Common myeloid progenitor, CD34-positive (primary cell): ENCODE data around the gene CAPN7. TPM values are rescaled to one million over a fixed set of nuclear protein-coding genes. Genes with fewer than 3 reads are reported as not detected.
"Not testable (repeated sequence)": the region's sequence is repeated elsewhere in the genome, so short reads cannot be mapped to it uniquely, and the experiment has no call there.

Experiments
- CTCF ChIA-PET: fragments of 350-600 bp; sonication (Branson Sonifier 250); formaldehyde crosslinking; loops from one replicate; lab custom pipeline; 2021; ENCODE audit warnings: antibody characterized with exemption; lab: Charles Lee
- POLR2A ChIA-PET: fragments of 350-600 bp; sonication (Branson Sonifier 250); formaldehyde crosslinking; loops from one replicate; lab custom pipeline; 2021; ENCODE audit warnings: antibody characterized with exemption; lab: Charles Lee
- DNase-seq, 3 donors: peaks; one replicate each; pipeline versions ENCODE4 v3.0.0 to v3.0.0-alpha.2; 2013
- H3K27ac ChIP-seq, 2 experiments: 1 replicate in 1 of 2; 2 replicates in 1 of 2; pipeline ENCODE4 v1.7.0; 2013; ENCODE audit warnings: inconsistent platforms in 2 of 2, low read length in 2 of 2, mild to moderate bottlenecking in 2 of 2, low read depth in 1 of 2, moderate library complexity in 1 of 2; ENCODE audit not compliant: severe bottlenecking in 2 of 2, insufficient read depth in 1 of 2, poor library complexity in 1 of 2
- H3K27me3 ChIP-seq, 5 experiments: replicated peaks in 2 of 5; 1 replicate in 3 of 5; 2 replicates in 2 of 5; pipeline versions ENCODE4 v1.6.1 to v1.7.0; 2013; ENCODE audit warnings: low read length in 4 of 5, mild to moderate bottlenecking in 2 of 5, moderate library complexity in 2 of 5, inconsistent platforms in 1 of 5; ENCODE audit not compliant: insufficient read depth in 5 of 5, control insufficient read depth in 4 of 5
- H3K36me3 ChIP-seq, 4 experiments: 1 replicate in 2 of 4; 2 replicates in 2 of 4; pipeline versions ENCODE4 v1.6.1 to v1.7.0; 2013; ENCODE audit warnings: low read length in 3 of 4, control low read depth in 1 of 4, mild to moderate bottlenecking in 1 of 4; ENCODE audit not compliant: control insufficient read depth in 4 of 4, insufficient read depth in 4 of 4
- H3K4me1 ChIP-seq, 4 experiments: 1 replicate in 3 of 4; 2 replicates in 1 of 4; pipeline versions ENCODE4 v1.6.1 to v1.7.1; 2013; ENCODE audit warnings: low read length in 3 of 4, mild to moderate bottlenecking in 3 of 4, control low read depth in 1 of 4, inconsistent platforms in 1 of 4, moderate library complexity in 1 of 4; ENCODE audit not compliant: control insufficient read depth in 4 of 4, insufficient read depth in 4 of 4; ENCODE audit errors: control extremely low read depth in 1 of 4
- H3K4me3 ChIP-seq, 7 experiments: 1 replicate in 4 of 7; 2 replicates in 3 of 7; pipeline versions ENCODE4 v1.5.1 to v1.7.0; 2013; ENCODE audit warnings: mild to moderate bottlenecking in 7 of 7, low read length in 6 of 7, moderate library complexity in 6 of 7, inconsistent platforms in 2 of 7, low read depth in 2 of 7, control low read depth in 1 of 7; ENCODE audit not compliant: insufficient read depth in 4 of 7, control insufficient read depth in 1 of 7; ENCODE audit errors: extremely low read depth in 1 of 7
- H3K9me3 ChIP-seq, 5 experiments: 1 replicate in 4 of 5; 2 replicates in 1 of 5; pipeline versions ENCODE4 v1.6.1 to v1.7.1; 2013; ENCODE audit warnings: low read length in 4 of 5, mild to moderate bottlenecking in 2 of 5, inconsistent platforms in 1 of 5, low read depth in 1 of 5, moderate library complexity in 1 of 5; ENCODE audit not compliant: control insufficient read depth in 4 of 5, insufficient read depth in 2 of 5; ENCODE audit errors: control extremely low read depth in 1 of 5
- WGBS: methylation state at CpG from one replicate; pipeline ENCODE4 v1.1.5; 2013; ENCODE audit not compliant: insufficient coverage; 5-methylcytosine and 5-hydroxymethylcytosine counted together
- polyA plus RNA-seq: library from polyadenylated mRNA; unstranded; fragments of 120-200 nt; gene quantifications from one replicate; pipeline ENCODE4 v1.2.1, GENCODE V29; 2013

Gene CAPN7
- polyA plus RNA-seq: 36.9 TPM

GRCh38 chr3:15205934-15206661 lies at the start of gene CAPN7:
CAPN7 (plus strand) TSS chr3:15206246; CDS start chr3:15206496, 250 bp downstream.
- H3K36me3 ChIP-seq: peaks cover 3 to 7% (median 6%) of the 10 kb centered on the region in 4 experiments
- DNase-seq: peak; percentile 96 to 98 (median 97)
- H3K4me3 ChIP-seq: peak within 1 kb of the TSS; percentile 82 to 97 (median 93)
- ChIA-PET CTCF (interaction anchor here (0.8 to 5.4 kb wide), 12 partner anchors 8 to 391 kb away, joined by 3 to 29 read pairs (median 4); no protein-coding TSS in a partner anchor), POLR2A (interaction anchor here (1.0 kb wide), 1 partner anchor 9 kb away, joined by 3 read pairs; no protein-coding TSS in a partner anchor)
- peak within 1 kb of the TSS; percentile 86 to 90 for H3K27ac ChIP-seq
- peaks cover 8 to 22% (median 15%) of the 10 kb centered on the region in 4 experiments for H3K4me1 ChIP-seq
- WGBS: under 1% methylated on average over 84 of the region's 92 CpGs
- no peaks in the 10 kb centered on the region for H3K9me3 ChIP-seq
- no peaks in the 10 kb centered on the region for H3K27me3 ChIP-seq

DNA sequence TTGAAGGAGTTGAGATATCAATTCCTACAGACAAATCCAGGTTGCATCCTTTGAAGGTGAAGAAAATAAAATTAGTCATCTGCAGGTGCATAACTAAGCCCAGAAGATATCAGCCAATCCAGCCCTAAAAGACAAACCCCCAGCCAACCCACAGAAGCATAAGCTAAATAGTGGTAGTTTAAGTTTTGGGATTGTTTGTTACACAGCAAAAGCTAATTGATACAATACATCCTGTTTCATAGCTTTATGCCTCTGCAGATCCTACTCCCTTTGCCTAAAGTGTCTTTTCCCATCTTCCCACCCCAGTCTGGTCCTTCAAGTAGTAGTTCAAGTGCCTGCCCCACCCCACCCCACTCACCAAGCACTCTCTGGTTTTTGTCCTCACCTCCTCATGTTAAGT lies 48.6 kb upstream of the CAPN7 start:
- Histone ChIP-seq H3K27ac (no peak overlapping the region), H3K27me3 (peaks cover 0 to 32% (median 9%) of the 10 kb centered on the region in 5 experiments), H3K36me3 (no peaks in the 10 kb centered on the region), H3K9me3 (peaks cover 0 to 3% (median 0%) of the 10 kb centered on the region in 5 experiments), H3K4me3 (no peak overlapping the region), H3K4me1 (no peaks in the 10 kb centered on the region)
- no peak for DNase-seq
- CTCF ChIA-PET: interaction anchor here (1.0 to 1.7 kb wide), 3 partner anchors 12 to 41 kb away, joined by 3 to 4 read pairs (median 3); no protein-coding TSS in a partner anchor
- POLR2A ChIA-PET: no interaction called here

DNA sequence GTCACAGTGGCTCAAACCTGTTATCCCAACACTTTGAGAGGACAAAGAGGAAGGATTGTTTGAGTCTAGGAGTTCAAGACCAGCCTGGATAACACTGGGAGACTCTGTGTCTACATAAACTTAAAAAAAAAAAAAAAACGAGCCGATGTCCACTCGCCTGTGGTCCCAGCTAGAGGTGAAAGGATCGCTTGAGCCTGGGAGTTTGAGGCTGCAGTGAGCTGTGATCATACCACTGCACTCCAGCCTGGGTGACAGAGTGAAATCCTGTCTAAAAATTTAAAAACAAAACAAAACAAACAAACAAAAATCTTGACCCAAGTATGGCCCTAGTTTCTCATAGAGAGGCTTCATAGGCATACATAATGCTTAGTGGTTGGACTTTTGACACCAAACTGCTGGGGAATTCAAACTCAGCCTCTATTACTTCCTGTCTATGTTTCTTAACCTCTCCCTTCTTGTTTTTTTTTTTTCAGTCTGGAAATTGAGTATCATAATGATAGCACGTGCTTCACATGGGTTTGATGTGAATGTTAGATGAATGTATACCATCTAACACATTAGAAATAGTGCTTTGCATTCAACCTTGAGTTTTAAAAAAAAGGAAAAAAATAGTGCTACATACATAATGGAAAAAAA lies 46.4 kb upstream of the CAPN7 start:
- Histone ChIP-seq H3K4me1 (no peaks in the 10 kb centered on the region), H3K9me3 (peaks cover 0 to 3% (median 0%) of the 10 kb centered on the region in 5 experiments), H3K27ac (no peak overlapping the region), H3K27me3 (peaks cover 0 to 21% (median 9%) of the 10 kb centered on the region in 5 experiments), H3K36me3 (no peaks in the 10 kb centered on the region), H3K4me3 (no peak overlapping the region)
- DNase-seq: peak in 2 of 3 donors; percentile 12 to 22
- 95% methylated on average over 3 of the region's 5 CpGs for whole genome bisulfite sequencing
- ChIA-PET POLR2A (no interaction called here), CTCF (interaction anchor here (1.4 kb wide), 1 partner anchor 40 kb away, joined by 3 read pairs; no protein-coding TSS in a partner anchor)

DNA sequence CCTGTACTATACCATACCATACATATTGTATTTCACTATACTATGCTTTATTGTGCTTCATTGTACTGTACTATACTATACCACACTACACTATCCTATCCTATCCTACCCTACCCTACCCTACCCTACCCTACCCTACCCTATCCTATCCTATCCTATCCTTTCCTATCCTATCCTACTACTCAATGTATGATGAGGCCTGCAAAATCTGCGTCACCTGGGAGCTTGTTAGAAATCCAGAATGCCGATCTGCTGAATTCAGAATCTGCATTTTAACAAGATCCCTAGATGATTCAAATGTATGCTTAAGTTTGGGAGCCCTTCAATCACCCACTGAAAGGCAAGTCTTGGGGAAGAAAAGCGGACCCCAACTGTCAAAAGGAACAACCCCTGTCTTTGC lies 45.4 kb upstream of the CAPN7 start:
- Histone ChIP-seq H3K27ac (no peak overlapping the region), H3K27me3 (peaks cover 0 to 13% (median 7%) of the 10 kb centered on the region in 5 experiments), H3K36me3 (no peaks in the 10 kb centered on the region), H3K9me3 (peaks cover 0 to 3% (median 0%) of the 10 kb centered on the region in 5 experiments), H3K4me1 (no peaks in the 10 kb centered on the region), H3K4me3 (no peak overlapping the region)
- ChIA-PET POLR2A (no interaction called here), CTCF (no interaction called here)
- WGBS: 67% methylated on average over 3 of the region's 3 CpGs
- DNase-seq: no peak

- H3K4me3 ChIP-seq: no peak overlapping the region
- no CpG with 5 or more reads among the region's 1 CpG for WGBS
- CTCF ChIA-PET: no interaction called here
- H3K36me3 ChIP-seq: no peaks in the 10 kb centered on the region
- no peak overlapping the region for H3K27ac ChIP-seq
- H3K4me1 ChIP-seq: no peaks in the 10 kb centered on the region
- POLR2A ChIA-PET: no interaction called here
- no peak for DNase-seq
- H3K9me3 ChIP-seq: peaks cover 0 to 3% (median 0%) of the 10 kb centered on the region in 5 experiments
- peaks cover 0 to 9% (median 4%) of the 10 kb centered on the region in 5 experiments for H3K27me3 ChIP-seq
Observed at GRCh38 chr3:15161133-15161532, 44.9 kb upstream of the CAPN7 start.

DNA sequence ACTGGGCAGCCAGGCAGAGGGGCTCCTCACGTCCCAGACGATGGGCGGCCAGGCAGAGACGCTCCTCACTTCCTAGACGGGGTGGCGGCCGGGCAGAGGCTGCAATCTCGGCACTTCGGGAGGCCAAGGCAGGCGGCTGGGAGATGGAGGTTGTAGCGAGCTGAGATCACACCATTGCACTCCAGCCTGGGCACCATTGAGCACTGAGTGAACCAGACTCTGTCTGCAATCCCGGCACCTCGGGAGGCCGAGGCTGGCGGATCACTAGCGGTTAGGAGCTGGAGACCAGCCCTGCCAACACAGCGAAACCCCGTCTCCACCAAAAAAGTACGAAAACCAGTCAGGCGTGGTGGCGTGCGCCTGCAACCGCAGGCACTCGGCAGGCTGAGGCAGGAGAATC lies 42.4 kb upstream of the CAPN7 start:
- CTCF ChIA-PET, DNase-seq, H3K27ac ChIP-seq, H3K27me3 ChIP-seq, H3K36me3 ChIP-seq, H3K4me1 ChIP-seq, H3K9me3 ChIP-seq, H3K4me3 ChIP-seq, POLR2A ChIA-PET: not testable (repeated sequence)
- WGBS: no CpG with 5 or more reads among the region's 24 CpGs

DNA sequence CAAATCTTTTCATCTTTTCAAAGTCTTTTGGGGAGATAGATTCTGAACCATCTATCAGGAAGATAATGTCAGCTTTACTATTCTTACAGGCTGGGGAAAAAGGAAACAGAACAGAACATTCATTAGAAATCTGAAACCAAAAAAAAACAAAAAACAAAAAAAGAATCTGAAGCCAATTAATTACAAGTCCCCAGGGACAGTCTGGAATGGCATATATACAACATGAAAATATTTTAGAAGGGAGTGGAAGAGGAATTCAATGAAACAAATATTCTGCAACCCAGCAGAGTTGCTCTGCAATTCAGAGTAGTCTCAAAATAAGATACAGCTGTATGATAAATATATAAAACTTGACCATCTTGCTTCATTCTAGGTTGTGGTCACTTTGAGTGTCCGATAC lies 41.7 kb upstream of the CAPN7 start:
- H3K27me3 ChIP-seq: no peaks in the 10 kb centered on the region
- no peak overlapping the region for H3K27ac ChIP-seq
- no peak for DNase-seq
- H3K36me3 ChIP-seq: no peaks in the 10 kb centered on the region
- no CpG with 5 or more reads among the region's 1 CpG for WGBS
- H3K4me3 ChIP-seq: no peak overlapping the region
- POLR2A ChIA-PET: no interaction called here
- no peaks in the 10 kb centered on the region for H3K9me3 ChIP-seq
- no peaks in the 10 kb centered on the region for H3K4me1 ChIP-seq
- CTCF ChIA-PET: interaction anchor here (0.8 kb wide), 1 partner anchor 10 kb away, joined by 4 read pairs; no protein-coding TSS in a partner anchor
